Measurements from ENCODE around the gene NATD1. TPM values are rescaled to one million over a fixed set of nuclear protein-coding genes. Genes with fewer than 3 reads are reported as not detected.

The NATD1 gene
- total and polyA plus RNA-seq, 9 of the 15 experiments (the other 6 are each of a cell fraction or from before 2014, with no cell fraction given): 0.24 to 5.4 (median 1.6) TPM

- TF ChIP-seq AFF4 (CRISPR knock-in tag; IDR thresholded peaks at IDR 0.05): no peak
- TF ChIP-seq, protein P1, sequence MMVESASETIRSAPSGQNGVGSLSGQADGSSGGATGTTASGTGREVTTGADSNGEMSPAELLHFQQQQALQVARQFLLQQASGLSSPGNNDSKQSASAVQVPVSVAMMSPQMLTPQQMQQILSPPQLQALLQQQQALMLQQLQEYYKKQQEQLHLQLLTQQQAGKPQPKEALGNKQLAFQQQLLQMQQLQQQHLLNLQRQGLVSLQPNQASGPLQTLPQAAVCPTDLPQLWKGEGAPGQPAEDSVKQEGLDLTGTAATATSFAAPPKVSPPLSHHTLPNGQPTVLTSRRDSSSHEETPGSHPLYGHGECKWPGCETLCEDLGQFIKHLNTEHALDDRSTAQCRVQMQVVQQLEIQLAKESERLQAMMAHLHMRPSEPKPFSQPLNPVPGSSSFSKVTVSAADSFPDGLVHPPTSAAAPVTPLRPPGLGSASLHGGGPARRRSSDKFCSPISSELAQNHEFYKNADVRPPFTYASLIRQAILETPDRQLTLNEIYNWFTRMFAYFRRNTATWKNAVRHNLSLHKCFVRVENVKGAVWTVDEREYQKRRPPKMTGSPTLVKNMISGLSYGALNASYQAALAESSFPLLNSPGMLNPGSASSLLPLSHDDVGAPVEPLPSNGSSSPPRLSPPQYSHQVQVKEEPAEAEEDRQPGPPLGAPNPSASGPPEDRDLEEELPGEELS (CRISPR knock-in tag; IDR thresholded peaks at IDR 0.05; ENCODE audit: borderline replicate concordance): no peak
- TF ChIP-seq ZNF277 (CRISPR knock-in tag; IDR thresholded peaks at IDR 0.05; ENCODE audit: borderline replicate concordance): no peak
- TF ChIP-seq ARHGAP35 (IDR thresholded peaks at IDR 0.05; ENCODE audit: partially characterized antibody): no peak
- TF ChIP-seq CBX2 (IDR thresholded peaks at IDR 0.05; ENCODE audit: insufficient read depth, low read length, poor library complexity, severe bottlenecking): no peak
- TF ChIP-seq, protein P2, sequence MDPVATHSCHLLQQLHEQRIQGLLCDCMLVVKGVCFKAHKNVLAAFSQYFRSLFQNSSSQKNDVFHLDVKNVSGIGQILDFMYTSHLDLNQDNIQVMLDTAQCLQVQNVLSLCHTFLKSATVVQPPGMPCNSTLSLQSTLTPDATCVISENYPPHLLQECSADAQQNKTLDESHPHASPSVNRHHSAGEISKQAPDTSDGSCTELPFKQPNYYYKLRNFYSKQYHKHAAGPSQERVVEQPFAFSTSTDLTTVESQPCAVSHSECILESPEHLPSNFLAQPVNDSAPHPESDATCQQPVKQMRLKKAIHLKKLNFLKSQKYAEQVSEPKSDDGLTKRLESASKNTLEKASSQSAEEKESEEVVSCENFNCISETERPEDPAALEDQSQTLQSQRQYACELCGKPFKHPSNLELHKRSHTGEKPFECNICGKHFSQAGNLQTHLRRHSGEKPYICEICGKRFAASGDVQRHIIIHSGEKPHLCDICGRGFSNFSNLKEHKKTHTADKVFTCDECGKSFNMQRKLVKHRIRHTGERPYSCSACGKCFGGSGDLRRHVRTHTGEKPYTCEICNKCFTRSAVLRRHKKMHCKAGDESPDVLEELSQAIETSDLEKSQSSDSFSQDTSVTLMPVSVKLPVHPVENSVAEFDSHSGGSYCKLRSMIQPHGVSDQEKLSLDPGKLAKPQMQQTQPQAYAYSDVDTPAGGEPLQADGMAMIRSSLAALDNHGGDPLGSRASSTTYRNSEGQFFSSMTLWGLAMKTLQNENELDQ (CRISPR knock-in tag; IDR thresholded peaks at IDR 0.05; ENCODE audit: borderline replicate concordance): no peak
- TF ChIP-seq, protein P3, sequence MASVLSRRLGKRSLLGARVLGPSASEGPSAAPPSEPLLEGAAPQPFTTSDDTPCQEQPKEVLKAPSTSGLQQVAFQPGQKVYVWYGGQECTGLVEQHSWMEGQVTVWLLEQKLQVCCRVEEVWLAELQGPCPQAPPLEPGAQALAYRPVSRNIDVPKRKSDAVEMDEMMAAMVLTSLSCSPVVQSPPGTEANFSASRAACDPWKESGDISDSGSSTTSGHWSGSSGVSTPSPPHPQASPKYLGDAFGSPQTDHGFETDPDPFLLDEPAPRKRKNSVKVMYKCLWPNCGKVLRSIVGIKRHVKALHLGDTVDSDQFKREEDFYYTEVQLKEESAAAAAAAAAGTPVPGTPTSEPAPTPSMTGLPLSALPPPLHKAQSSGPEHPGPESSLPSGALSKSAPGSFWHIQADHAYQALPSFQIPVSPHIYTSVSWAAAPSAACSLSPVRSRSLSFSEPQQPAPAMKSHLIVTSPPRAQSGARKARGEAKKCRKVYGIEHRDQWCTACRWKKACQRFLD (CRISPR knock-in tag; IDR thresholded peaks at IDR 0.05): no peak
- no peak for TF ChIP-seq HIVEP1 (CRISPR knock-in tag; IDR thresholded peaks at IDR 0.05)
- TF ChIP-seq MAZ (CRISPR knock-in tag; conservative IDR thresholded peaks at IDR 0.05 in 1 of 2, IDR thresholded peaks at IDR 0.05 in 1 of 2): peak; percentile 23 to 53; a peak in 1 of 4 replicates
- TF ChIP-seq, protein P4, sequence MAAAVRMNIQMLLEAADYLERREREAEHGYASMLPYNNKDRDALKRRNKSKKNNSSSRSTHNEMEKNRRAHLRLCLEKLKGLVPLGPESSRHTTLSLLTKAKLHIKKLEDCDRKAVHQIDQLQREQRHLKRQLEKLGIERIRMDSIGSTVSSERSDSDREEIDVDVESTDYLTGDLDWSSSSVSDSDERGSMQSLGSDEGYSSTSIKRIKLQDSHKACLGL (CRISPR knock-in tag; IDR thresholded peaks at IDR 0.05; ENCODE audit: borderline replicate concordance, poor library complexity, severe bottlenecking): no peak
- TF ChIP-seq PURB (CRISPR knock-in tag; IDR thresholded peaks at IDR 0.05; ENCODE audit: low read depth): no peak
Observed at GRCh38 chr17:21252796-21253645, at the start of gene NATD1 (continued).

Measured in K562 (cell line).